Measurements from ENCODE around the gene MAD1L1.

Gene MAD1L1

DNA sequence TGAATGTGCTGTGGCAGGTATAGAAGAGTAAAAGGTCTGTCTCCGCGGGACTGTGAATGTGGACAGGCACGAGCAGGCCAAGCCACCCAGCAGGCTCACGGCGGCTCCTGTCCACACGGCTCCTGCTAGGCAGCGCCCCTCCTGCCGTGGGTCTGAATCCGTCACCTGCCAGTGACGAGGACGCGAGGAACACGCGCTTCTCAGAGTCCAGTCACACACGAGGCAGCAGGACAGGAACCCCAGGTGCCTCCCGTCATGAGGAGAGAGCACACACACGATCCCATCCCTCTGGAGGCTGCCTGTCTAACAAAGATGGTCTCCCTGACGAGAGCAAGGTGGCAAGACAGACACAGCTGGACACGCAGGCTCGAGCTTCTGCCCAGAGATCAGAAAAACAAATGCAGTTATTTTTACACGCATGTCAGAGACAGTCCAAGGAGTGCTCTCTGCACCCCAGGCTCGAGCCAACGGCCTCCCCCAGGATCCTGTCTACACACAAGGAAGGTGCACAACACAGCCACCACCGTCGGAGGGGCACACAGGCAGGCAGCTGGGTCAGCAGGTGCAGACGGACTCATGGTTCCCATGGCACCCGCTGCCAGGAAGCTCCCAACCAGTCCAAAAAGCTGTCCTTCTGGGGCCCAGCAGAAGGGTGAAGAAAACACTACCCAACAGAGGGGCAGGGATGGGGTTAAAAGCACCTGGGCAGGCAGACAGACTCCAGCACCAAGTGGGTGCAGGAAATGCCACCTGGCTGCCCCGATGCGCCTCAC, 103.2 kb downstream of the MAD1L1 start:
- peaks cover 0 to 2% of the 10 kb centered on the region in 2 donors for H3K36me3 ChIP-seq (ENCODE audit: control insufficient read depth in 2 of 2, insufficient read depth in 2 of 2, low read length in 2 of 2)
- H3K27ac ChIP-seq (ENCODE audit: low read depth in 2 of 2, low read length in 2 of 2) = no peak overlapping the region
- H3K27me3 ChIP-seq (ENCODE audit: control insufficient read depth in 2 of 2, insufficient read depth in 2 of 2, low read length in 2 of 2) = no peaks in the 10 kb centered on the region
- no peak overlapping the region for H3K4me3 ChIP-seq (ENCODE audit: low read length in 2 of 2)
- H3K9me3 ChIP-seq (ENCODE audit: control insufficient read depth in 2 of 2, low read length in 2 of 2) = no peaks in the 10 kb centered on the region
- H3K4me1 ChIP-seq (ENCODE audit: control insufficient read depth in 2 of 2, insufficient read depth in 2 of 2, low read length in 2 of 2) = no peaks in the 10 kb centered on the region
- no peak overlapping the region for H3K9ac ChIP-seq (ENCODE audit: low read depth in 1 of 2, low read length in 2 of 2)

GRCh38 chr7:2128601-2129322, 104.0 kb downstream of the MAD1L1 start:
- Histone ChIP-seq H3K36me3 (ENCODE audit: control insufficient read depth in 2 of 2, insufficient read depth in 2 of 2, low read length in 2 of 2) (peaks cover 0 to 2% of the 10 kb centered on the region in 2 donors), H3K9ac (ENCODE audit: low read depth in 1 of 2, low read length in 2 of 2) (no peak overlapping the region), H3K4me1 (ENCODE audit: control insufficient read depth in 2 of 2, insufficient read depth in 2 of 2, low read length in 2 of 2) (no peaks in the 10 kb centered on the region)

DNA sequence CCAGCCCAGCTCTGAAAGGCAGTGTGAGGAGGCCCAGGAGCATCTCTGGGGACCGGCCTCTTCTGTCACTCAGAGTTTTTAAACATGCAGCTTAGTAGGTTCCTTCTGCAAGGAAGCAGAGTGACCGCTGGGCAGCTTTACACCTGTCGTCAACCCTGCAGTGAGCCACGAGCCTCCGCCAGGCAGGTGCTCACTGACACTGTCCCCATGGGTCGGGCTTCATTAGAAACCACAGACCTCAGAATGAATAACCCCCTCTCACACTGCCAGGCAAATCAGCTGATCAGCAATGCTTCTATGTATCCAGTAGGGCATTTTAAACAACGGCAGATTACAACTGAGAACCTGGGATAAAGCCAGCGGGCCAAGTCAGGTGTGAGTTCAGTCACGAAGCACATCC, 106.1 kb downstream of the MAD1L1 start:
- Histone ChIP-seq H3K27me3 (ENCODE audit: control insufficient read depth in 2 of 2, insufficient read depth in 2 of 2, low read length in 2 of 2) (no peaks in the 10 kb centered on the region), H3K9me3 (ENCODE audit: control insufficient read depth in 2 of 2, low read length in 2 of 2) (no peaks in the 10 kb centered on the region), H3K4me1 (ENCODE audit: control insufficient read depth in 2 of 2, insufficient read depth in 2 of 2, low read length in 2 of 2) (no peaks in the 10 kb centered on the region), H3K27ac (ENCODE audit: low read depth in 2 of 2, low read length in 2 of 2) (no peak overlapping the region), H3K9ac (ENCODE audit: low read depth in 1 of 2, low read length in 2 of 2) (no peak overlapping the region), H3K36me3 (ENCODE audit: control insufficient read depth in 2 of 2, insufficient read depth in 2 of 2, low read length in 2 of 2) (peaks cover 0 to 2% of the 10 kb centered on the region in 2 donors), H3K4me3 (ENCODE audit: low read length in 2 of 2) (no peak overlapping the region)

More at GRCh38 chr7:2128601-2129322, 104.0 kb downstream of the MAD1L1 start:
- no peak overlapping the region for H3K27ac ChIP-seq (ENCODE audit: low read depth in 2 of 2, low read length in 2 of 2)
- no peaks in the 10 kb centered on the region for H3K27me3 ChIP-seq (ENCODE audit: control insufficient read depth in 2 of 2, insufficient read depth in 2 of 2, low read length in 2 of 2)
- H3K4me3 ChIP-seq (ENCODE audit: low read length in 2 of 2) = no peak overlapping the region
- H3K9me3 ChIP-seq (ENCODE audit: control insufficient read depth in 2 of 2, low read length in 2 of 2) = no peaks in the 10 kb centered on the region

- Histone ChIP-seq H3K9ac (ENCODE audit: low read depth in 1 of 2, low read length in 2 of 2) (no peak overlapping the region), H3K27me3 (ENCODE audit: control insufficient read depth in 2 of 2, insufficient read depth in 2 of 2, low read length in 2 of 2) (no peaks in the 10 kb centered on the region), H3K9me3 (ENCODE audit: control insufficient read depth in 2 of 2, low read length in 2 of 2) (no peaks in the 10 kb centered on the region), H3K4me3 (ENCODE audit: low read length in 2 of 2) (no peak overlapping the region), H3K27ac (ENCODE audit: low read depth in 2 of 2, low read length in 2 of 2) (no peak overlapping the region), H3K36me3 (ENCODE audit: control insufficient read depth in 2 of 2, insufficient read depth in 2 of 2, low read length in 2 of 2) (peaks cover 0 to 2% of the 10 kb centered on the region in 2 donors), H3K4me1 (ENCODE audit: control insufficient read depth in 2 of 2, insufficient read depth in 2 of 2, low read length in 2 of 2) (no peaks in the 10 kb centered on the region)
These were observed 106.8 kb downstream of the MAD1L1 start for GRCh38 chr7:2125931-2126330.

DNA sequence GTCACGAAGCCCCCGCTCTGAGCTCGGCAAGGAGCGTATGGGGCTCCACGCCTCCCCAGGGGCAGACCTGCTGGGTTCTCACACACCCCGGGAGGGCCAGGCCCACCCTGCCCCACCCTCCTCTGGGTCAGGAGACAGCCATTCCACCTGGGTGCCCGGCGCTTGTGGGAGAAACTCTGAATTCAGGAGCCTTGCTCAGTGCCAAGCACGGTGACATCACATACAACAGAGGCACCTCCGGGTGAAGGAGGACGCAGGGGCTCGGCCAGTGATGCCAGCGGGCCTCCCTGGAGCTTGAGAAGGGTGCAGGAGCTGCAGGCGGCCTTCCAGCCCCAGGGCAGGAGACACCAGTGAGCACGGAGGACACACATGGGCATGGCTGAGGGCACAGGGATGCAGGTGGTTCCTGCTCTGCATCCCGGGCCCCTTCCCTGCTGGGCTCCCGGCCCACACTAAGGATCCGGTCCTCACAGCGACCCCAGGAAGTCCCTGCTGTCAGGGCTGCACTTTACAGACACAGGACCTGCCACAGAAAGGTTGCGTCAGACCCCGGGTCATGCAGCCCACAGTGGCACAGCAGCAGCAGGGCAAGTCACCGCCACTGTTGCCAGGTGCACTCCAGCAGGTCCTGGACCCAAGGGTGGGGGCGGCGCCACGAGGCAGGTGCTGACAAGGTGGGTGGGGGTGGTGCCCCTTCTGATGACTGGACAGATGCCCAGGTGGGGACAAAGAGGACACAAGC, 108.0 kb downstream of the MAD1L1 start:
- no peak overlapping the region for H3K4me3 ChIP-seq (ENCODE audit: low read length in 2 of 2)
- H3K9me3 ChIP-seq (ENCODE audit: control insufficient read depth in 2 of 2, low read length in 2 of 2) = no peaks in the 10 kb centered on the region
- no peak overlapping the region for H3K27ac ChIP-seq (ENCODE audit: low read depth in 2 of 2, low read length in 2 of 2)
- H3K36me3 ChIP-seq (ENCODE audit: control insufficient read depth in 2 of 2, insufficient read depth in 2 of 2, low read length in 2 of 2) = peaks cover 0 to 2% of the 10 kb centered on the region in 2 donors
- no peak overlapping the region for H3K9ac ChIP-seq (ENCODE audit: low read depth in 1 of 2, low read length in 2 of 2)
- no peaks in the 10 kb centered on the region for H3K27me3 ChIP-seq (ENCODE audit: control insufficient read depth in 2 of 2, insufficient read depth in 2 of 2, low read length in 2 of 2)
- H3K4me1 ChIP-seq (ENCODE audit: control insufficient read depth in 2 of 2, insufficient read depth in 2 of 2, low read length in 2 of 2) = no peaks in the 10 kb centered on the region

GRCh38 chr7:2123916-2124315, 108.8 kb downstream of the MAD1L1 start:
- Histone ChIP-seq H3K4me3 (ENCODE audit: low read length in 2 of 2) (no peak overlapping the region), H3K4me1 (ENCODE audit: control insufficient read depth in 2 of 2, insufficient read depth in 2 of 2, low read length in 2 of 2) (no peaks in the 10 kb centered on the region), H3K9ac (ENCODE audit: low read depth in 1 of 2, low read length in 2 of 2) (no peak overlapping the region), H3K9me3 (ENCODE audit: control insufficient read depth in 2 of 2, low read length in 2 of 2) (no peaks in the 10 kb centered on the region), H3K36me3 (ENCODE audit: control insufficient read depth in 2 of 2, insufficient read depth in 2 of 2, low read length in 2 of 2) (peaks cover 0 to 2% of the 10 kb centered on the region in 2 donors), H3K27me3 (ENCODE audit: control insufficient read depth in 2 of 2, insufficient read depth in 2 of 2, low read length in 2 of 2) (no peaks in the 10 kb centered on the region), H3K27ac (ENCODE audit: low read depth in 2 of 2, low read length in 2 of 2) (no peak overlapping the region)

GRCh38 chr7:2123360-2123759, 109.4 kb downstream of the MAD1L1 start:
- Histone ChIP-seq H3K27me3 (ENCODE audit: control insufficient read depth in 2 of 2, insufficient read depth in 2 of 2, low read length in 2 of 2) (no peaks in the 10 kb centered on the region), H3K4me1 (ENCODE audit: control insufficient read depth in 2 of 2, insufficient read depth in 2 of 2, low read length in 2 of 2) (no peaks in the 10 kb centered on the region), H3K9ac (ENCODE audit: low read depth in 1 of 2, low read length in 2 of 2) (no peak overlapping the region), H3K36me3 (ENCODE audit: control insufficient read depth in 2 of 2, insufficient read depth in 2 of 2, low read length in 2 of 2) (peaks cover 0 to 2% of the 10 kb centered on the region in 2 donors), H3K27ac (ENCODE audit: low read depth in 2 of 2, low read length in 2 of 2) (no peak overlapping the region), H3K9me3 (ENCODE audit: control insufficient read depth in 2 of 2, low read length in 2 of 2) (no peaks in the 10 kb centered on the region), H3K4me3 (ENCODE audit: low read length in 2 of 2) (no peak overlapping the region)

- H3K9ac ChIP-seq (ENCODE audit: low read depth in 1 of 2, low read length in 2 of 2) = no peak overlapping the region
- no peaks in the 10 kb centered on the region for H3K27me3 ChIP-seq (ENCODE audit: control insufficient read depth in 2 of 2, insufficient read depth in 2 of 2, low read length in 2 of 2)
- peaks cover 0 to 2% of the 10 kb centered on the region in 2 donors for H3K36me3 ChIP-seq (ENCODE audit: control insufficient read depth in 2 of 2, insufficient read depth in 2 of 2, low read length in 2 of 2)
- H3K9me3 ChIP-seq (ENCODE audit: control insufficient read depth in 2 of 2, low read length in 2 of 2) = no peaks in the 10 kb centered on the region
- H3K4me3 ChIP-seq (ENCODE audit: low read length in 2 of 2) = no peak overlapping the region
- H3K27ac ChIP-seq (ENCODE audit: low read depth in 2 of 2, low read length in 2 of 2) = no peak overlapping the region
- no peaks in the 10 kb centered on the region for H3K4me1 ChIP-seq (ENCODE audit: control insufficient read depth in 2 of 2, insufficient read depth in 2 of 2, low read length in 2 of 2)
These were observed 110.1 kb downstream of the MAD1L1 start for GRCh38 chr7:2122651-2123050.

DNA sequence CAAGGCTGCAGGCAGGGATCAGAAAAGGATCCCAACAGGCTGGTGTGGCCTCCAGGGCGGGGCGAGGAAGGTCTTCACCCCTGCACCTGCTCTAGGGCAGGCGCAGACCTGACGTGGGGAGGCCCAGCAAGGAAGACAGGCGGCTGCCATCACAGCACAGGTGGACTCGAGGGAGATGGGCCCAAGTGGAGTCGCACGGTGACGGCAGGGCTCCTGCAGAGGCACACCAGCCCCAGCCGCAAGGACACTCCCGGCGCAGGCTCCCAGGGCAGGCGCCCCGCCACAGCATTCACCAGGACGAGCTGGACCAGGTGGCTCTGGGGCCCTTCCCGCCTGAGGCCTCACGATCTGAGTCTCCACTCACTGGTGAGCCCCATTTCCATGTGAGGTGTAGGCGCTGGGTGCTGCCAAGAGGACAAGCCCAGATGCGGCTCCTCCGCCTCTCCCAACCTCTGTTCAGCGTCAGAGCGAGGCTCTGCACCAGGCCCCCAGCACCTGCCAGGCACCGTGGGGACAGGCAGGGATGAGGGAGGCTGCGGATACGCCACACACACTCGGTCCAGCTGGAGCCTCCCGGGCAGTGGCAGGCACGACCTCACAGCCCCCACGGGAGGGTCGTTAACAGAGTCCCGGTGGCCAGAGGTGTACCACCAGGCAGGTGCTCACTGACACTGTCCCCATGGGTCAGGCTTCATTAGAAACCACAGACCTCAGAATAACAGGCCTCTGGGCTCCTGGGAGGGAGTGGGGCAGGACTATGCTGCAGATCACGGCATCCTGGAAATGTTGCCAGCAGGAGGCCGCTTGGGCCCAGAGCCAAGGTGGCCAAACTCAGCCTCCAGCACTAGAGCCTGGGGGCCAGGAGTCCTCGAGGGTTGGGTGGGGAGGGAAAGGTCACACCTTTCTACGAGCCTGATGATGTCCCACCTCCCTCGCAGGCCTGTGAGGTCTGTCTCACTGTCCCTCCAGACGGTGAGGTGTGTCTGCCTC, 111.6 kb downstream of the MAD1L1 start:
- H3K4me3 ChIP-seq (ENCODE audit: low read length in 2 of 2) = no peak overlapping the region
- no peak overlapping the region for H3K27ac ChIP-seq (ENCODE audit: low read depth in 2 of 2, low read length in 2 of 2)
- H3K36me3 ChIP-seq (ENCODE audit: control insufficient read depth in 2 of 2, insufficient read depth in 2 of 2, low read length in 2 of 2) = peaks cover 0 to 2% of the 10 kb centered on the region in 2 donors
- H3K9me3 ChIP-seq (ENCODE audit: control insufficient read depth in 2 of 2, low read length in 2 of 2) = no peaks in the 10 kb centered on the region
- H3K9ac ChIP-seq (ENCODE audit: low read depth in 1 of 2, low read length in 2 of 2) = no peak overlapping the region
- no peaks in the 10 kb centered on the region for H3K4me1 ChIP-seq (ENCODE audit: control insufficient read depth in 2 of 2, insufficient read depth in 2 of 2, low read length in 2 of 2)
- no peaks in the 10 kb centered on the region for H3K27me3 ChIP-seq (ENCODE audit: control insufficient read depth in 2 of 2, insufficient read depth in 2 of 2, low read length in 2 of 2)

Measured in mucosa of rectum (tissue), 2 donors.